ENCODE data around the gene GFER. TPM values are rescaled to one million over a fixed set of nuclear protein-coding genes. Genes with fewer than 3 reads are reported as not detected.

GFER gene
- total RNA-seq, 1 donor from 2014 or later, result 32.2 TPM

- intact Hi-C loops (cut with micrococcal nuclease), result no loop called here
- ATAC-seq (no peak), DNase-seq (no peak)
These were observed 31.3 kb downstream of the GFER start for GRCh38 chr16:2015117-2015946.

- intact Hi-C loops (cut with micrococcal nuclease), result no loop called here
- DNase-seq (no peak), ATAC-seq (no peak)
These were observed 31.9 kb downstream of the GFER start for GRCh38 chr16:2015947-2016208.

DNA sequence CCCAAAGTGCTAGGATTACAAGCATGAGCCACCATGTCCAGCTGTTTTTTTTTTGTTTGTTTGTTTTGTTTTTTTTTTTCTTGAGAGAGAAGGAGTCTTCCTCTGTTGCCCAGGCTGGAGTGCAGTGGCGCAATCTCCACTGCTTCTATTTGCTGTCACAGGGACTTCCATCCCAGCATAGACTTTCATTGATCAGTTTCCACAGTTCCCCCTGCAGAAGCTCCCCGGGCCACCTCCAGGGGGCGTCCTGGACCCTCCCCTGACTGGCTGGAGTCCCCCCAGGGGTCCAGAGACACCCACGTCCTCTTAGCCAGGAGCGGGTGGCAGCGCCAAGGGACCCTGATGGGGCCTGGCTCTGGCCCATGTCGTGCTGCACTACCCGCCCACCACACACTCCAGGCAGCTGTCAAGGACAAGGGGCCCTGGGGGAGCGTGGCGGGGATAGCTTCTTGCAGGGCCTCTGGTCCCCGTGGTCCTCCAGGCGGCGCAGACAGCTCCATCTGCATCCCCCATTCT lies 32.5 kb downstream of the GFER start:
- intact Hi-C loops (cut with micrococcal nuclease), result no loop called here
- no peak for ATAC-seq
- DNase-seq, result peak; percentile 30

DNA sequence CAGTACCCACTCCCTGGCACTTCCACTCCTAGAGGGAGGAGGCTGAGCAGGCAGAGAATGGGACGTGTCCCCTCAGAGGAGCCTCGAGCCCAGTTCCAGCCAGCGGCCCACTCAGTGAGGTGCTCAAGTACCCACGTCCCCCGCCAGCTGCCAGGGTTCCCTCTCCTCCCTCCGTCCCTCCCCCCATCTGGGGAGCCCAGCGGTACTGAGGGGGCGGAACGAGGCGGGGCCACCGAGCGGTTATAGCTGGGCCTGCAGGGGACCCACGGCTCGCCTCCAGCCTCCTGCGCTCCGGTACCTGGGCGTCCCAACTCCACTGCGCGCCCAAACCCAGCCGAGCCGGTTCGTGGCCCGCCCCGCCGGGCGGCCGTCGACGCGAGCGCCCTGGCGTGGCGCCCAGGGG lies 35.5 kb downstream of the GFER start, which contains the start of gene NPW:
NPW (plus strand) TSS at position 268 of the 403 bp plus-strand sequence.
- ATAC-seq (no peak), DNase-seq (no peak)
- intact Hi-C loops (cut with micrococcal nuclease), result no loop called here

DNA sequence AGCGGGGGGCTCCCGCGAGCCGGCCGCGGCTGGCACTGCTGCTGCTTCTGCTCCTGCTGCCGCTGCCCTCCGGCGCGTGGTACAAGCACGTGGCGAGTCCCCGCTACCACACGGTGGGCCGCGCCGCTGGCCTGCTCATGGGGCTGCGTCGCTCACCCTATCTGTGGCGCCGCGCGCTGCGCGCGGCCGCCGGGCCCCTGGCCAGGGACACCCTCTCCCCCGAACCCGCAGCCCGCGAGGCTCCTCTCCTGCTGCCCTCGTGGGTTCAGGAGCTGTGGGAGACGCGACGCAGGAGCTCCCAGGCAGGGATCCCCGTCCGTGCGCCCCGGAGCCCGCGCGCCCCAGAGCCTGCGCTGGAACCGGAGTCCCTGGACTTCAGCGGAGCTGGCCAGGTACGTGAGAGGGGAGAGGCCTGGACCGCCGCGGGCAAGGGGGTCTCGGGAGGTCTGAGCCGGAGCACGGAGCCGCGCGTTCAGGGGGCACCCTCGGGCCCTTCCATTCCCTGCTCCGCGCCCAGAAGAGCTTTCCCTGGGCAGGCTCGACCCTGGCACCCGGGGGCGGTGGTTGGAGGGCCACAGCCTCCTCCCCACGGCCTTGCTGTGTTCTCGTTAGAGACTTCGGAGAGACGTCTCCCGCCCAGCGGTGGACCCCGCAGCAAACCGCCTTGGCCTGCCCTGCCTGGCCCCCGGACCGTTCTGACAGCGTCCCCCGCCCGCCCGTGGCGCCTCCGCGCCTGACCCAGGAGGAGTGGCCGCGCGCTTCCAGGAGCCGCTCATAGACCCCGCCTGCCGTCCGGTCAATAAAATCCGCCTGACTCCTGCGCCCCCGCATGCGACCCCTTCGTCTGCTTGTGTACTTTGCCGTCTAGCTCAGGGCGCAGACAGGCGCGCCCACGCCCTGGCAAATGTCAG lies 36.2 kb downstream of the GFER start:
- no peak for DNase-seq
- ATAC-seq, result no peak
- intact Hi-C loops (cut with micrococcal nuclease), result no loop called here

DNA sequence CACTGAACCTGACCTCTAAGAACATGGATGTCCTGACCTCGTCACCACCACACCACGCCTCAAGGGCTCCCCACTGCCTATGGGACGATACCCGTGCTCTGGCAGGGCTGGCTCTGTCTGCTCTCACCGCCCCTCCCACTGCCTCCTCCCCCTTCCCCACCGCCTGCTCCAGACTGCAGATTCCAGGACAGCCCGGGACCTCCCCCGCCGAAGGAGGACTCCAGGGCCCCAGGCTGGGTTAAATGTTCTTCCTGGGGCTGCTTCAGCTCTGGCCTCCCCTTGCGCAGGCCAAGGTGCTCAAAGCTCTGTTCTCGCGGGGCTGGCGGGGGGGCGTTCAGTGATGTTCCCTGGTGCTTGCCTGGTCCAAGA lies 38.7 kb downstream of the GFER start:
- ATAC-seq (peak; percentile 20), DNase-seq (no peak)
- intact Hi-C loops (cut with micrococcal nuclease), result no loop called here

GRCh38 chr16:2023092-2024031 lies 39.4 kb downstream of the GFER start:
- intact Hi-C loops (cut with micrococcal nuclease), result no loop called here
- peak; percentile 96 for DNase-seq

DNA sequence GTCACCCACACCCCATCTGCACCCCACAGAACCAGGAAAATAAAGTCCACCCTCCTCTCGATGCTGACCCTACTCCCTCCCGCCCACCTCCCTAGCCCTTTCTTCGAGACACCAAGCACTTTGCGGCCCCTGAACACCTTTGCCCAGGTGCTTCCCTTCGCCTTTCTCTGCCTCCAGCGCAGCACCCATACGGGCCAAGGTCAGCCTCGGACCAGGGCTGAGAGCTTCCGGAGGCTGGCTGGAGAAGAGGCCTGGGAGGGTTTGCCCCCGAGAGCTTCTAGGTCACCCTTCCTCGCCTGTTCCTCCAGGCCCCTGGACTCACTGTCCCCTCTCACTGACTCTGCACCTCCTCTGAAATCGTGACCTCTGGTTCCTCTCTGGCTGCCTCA lies 40.0 kb downstream of the GFER start:
- DNase-seq (no peak), ATAC-seq (no peak)
- intact Hi-C loops (cut with micrococcal nuclease), result no loop called here

More at GRCh38 chr16:2023092-2024031, 39.4 kb downstream of the GFER start:
- ATAC-seq, result peak; percentile 88

DNA sequence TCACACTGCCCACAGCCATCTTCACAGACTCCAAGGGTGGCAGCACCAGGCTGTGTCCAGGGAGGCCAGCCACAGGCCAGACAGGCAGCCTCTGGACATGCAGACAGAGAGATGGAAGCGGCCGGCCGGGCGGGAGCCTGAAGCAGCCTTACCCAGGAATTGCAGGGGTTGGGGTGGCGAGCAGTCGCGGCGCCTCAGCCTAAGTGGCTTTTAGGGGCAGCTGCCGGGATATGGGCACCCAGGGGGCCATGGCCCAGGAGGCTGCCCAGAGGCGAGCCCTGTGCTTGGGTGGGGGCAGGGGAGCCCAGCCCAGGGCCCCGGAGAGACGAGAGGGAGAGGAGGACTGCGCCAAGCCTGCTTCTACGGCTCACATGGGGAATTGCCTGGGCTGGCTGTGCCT lies 41.3 kb downstream of the GFER start:
- ATAC-seq (no peak), DNase-seq (no peak)
- intact Hi-C loops (cut with micrococcal nuclease), result no loop called here

- ATAC-seq (no peak), DNase-seq (no peak)
- intact Hi-C loops (cut with micrococcal nuclease), result no loop called here
These were observed 42.0 kb downstream of the GFER start for GRCh38 chr16:2025878-2026460.

DNA sequence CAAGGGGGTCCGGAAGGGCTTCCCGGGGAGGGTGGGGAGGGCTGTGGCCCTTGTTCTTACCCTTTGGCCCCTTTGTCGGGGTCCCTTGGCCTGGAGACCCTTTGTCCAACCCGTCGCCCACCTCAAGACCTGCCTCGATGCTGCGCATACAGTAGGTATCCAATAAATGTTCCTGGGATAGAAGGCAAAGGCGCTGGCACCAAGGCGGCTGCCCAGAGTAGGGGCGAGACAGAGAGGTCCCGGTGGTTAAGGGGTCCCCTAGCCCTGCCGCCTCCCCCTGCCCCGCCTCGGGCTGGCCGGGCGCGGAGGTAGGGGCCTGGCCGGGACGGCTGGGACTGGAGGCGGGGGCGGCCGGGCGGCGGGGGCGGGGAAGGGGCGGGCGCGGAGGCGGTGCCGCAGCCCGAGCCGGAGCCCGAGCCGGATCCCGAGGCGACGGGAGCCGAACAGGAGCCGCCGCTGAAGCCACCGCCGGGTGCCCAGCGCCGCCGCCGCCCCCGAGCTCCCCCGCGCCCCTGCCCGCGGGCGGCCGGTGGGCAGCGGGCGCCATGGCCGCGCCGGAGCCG lies 42.5 kb downstream of the GFER start, which contains the start of gene NHERF2:
NHERF2 (plus strand) TSS at position 442 of the 563 bp plus-strand sequence; CDS start at position 546, 104 bp downstream.
- intact Hi-C loops (cut with micrococcal nuclease), result no loop called here
- ATAC-seq (peak; percentile 28), DNase-seq (peak; percentile 76)

- intact Hi-C loops (cut with micrococcal nuclease), result no loop called here
- ATAC-seq (no peak), DNase-seq (peak; percentile 50)
These were observed 43.3 kb downstream of the GFER start for GRCh38 chr16:2027024-2028010.

- ATAC-seq, result no peak
- DNase-seq, result no peak
- intact Hi-C loops (cut with micrococcal nuclease), result no loop called here
These were observed 44.2 kb downstream of the GFER start for GRCh38 chr16:2028146-2028545.

- ATAC-seq (no peak), DNase-seq (no peak)
- intact Hi-C loops (cut with micrococcal nuclease), result no loop called here
These were observed 44.7 kb downstream of the GFER start for GRCh38 chr16:2028620-2029220.

GRCh38 chr16:2029350-2029749 lies 45.4 kb downstream of the GFER start:
- DNase-seq, result no peak

GRCh38 chr16:2030036-2030435 lies 46.0 kb downstream of the GFER start:
- DNase-seq (no peak), ATAC-seq (no peak)
- intact Hi-C loops (cut with micrococcal nuclease), result no loop called here

More at GRCh38 chr16:2029350-2029749, 45.4 kb downstream of the GFER start:
- ATAC-seq, result no peak
- intact Hi-C loops (cut with micrococcal nuclease), result no loop called here

DNA sequence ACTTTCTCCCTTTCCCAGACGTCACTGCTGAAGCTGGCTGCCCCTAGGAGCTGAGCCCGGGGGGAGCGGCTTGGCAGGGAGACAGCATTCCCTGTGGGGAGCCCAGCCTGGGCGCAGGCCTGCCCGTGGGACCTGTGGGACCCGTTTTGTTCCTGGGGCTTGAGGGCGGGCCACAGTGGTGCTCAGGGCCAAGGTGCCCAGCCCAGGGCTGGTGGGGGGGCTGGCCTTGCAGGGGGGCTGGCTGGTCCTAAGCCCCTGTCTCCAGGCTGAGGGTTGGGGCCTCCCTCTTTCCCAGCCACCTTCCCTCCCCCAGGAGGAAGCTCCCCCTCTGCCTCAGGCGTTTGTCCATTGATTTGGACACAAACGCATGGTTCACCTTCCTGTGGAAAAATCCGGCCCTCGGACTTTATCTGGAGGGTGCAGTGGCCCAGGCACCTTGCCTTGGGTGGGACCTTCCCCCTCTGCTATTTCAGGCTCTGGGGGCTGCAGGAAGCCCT lies 47.1 kb downstream of the GFER start:
- intact Hi-C loops (cut with micrococcal nuclease), result no loop called here
- ATAC-seq (peak; percentile 11), DNase-seq (peak; percentile 68)

All from left ventricle myocardium superior (tissue), 1 donor.